Cerebellar nuclear complex (tissue), 1 donor: Measurements from ENCODE around the gene LCN9.
"Not testable (repeated sequence)": the region's sequence is repeated elsewhere in the genome, so short reads cannot be mapped to it uniquely, and the experiment has no call there.

ENCODE experiments used
- DNase-seq, 2 experiments: peaks; one replicate each; lab custom pipeline; 2025; lab: John Stamatoyannopoulos, UW

Gene LCN9

DNA sequence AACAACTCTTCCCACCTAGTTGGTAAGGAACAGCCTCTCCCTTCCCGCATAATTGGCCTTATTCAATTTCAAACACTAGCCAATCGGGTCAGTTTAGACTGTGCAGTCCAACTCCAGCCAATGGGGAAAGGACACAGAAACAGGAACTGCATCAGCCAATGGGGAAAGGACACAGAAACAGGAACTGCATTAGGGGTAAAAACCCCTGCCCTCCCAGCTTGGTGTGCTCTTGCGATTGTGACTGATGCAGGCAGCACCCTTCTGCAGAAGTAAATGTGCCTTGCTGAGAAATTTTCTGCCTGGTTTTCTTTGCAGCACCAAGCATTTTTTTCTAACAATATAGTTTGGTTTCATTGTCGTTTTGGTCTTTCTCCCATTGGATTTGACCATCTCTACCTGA lies 15.2 kb upstream of the LCN9 start:
- DNase-seq, result no peak

DNA sequence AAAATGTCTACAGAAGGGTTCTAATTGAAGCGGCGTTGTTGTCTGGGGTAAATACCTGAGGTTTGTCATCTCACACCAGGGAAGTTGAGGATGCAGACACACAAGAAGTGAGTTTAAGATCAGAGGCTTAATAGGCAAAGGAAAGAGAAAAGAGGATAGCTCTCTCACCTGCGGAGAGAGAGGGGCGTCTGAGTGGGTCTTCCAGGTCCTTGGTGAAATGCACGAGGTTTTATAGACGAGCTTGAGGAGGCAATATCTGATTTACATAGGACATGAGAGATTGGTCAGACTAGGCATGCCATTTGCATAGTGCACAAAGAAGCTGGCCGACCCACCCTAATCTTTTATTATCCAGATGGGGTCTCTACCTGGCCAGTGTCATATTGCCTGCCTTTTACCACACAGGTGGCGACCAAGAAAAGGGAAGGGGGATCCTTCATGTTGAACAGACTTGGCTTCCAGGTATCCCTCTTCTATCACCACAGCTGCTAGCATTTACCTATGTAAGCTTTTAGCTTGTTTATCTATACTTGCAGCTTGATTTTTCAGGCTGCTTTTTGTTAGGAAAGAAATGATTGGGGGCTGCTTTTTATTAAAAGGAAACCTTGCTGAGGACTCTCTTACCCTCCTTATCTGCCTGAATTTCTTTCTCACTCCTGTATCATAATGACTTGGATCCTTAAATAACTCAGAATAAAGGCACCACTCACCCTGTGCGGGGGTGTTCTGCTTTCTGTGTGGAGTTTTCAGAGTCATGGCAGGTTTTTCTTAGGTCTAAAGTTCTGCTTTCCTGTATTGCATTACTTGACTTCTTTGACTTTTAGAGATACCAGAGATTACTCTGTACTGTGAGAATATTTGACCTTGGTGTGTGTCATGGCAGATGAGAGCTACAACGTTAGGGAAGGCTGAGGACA lies 14.4 kb upstream of the LCN9 start:
- DNase-seq, result no peak

DNA sequence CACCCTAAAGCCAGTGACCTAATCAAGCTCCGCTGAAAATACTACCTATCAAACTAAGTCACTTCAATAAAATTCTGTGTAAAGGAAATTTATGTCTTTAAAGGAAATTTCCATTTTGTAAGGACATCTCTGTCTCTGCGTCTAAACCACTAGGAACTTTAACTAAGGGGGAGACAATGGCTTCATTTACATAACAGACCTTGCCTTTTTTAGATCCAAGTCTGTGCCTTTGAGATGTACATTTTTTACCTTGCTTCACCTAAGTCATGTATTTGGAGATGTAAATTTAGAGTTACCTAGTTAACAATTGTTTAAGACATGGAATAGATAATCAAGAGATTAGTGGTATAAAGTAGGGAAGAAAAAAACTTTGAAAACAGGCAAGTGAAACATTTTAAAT lies 13.6 kb upstream of the LCN9 start:
- DNase-seq, result no peak

DNA sequence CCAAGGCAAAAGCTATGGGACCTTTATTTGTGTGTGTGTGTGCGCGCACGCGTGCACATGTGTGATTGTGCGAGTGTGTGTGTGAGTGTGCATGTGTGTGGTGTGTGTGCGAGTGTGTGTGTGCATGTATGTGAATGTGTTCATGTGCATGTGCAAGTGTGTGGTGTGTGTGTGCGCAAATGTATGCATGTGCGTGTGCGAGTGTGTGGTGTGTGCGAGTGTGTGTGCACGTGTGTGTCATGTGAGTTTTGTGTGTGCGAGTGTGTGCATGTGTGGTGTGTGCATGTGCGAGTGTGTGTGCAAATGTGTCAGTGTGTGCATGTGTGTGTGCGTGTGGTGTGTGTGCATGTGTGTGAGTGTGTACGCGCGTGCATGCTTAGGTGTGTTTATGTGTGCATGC lies 12.7 kb upstream of the LCN9 start:
- no peak for DNase-seq

DNA sequence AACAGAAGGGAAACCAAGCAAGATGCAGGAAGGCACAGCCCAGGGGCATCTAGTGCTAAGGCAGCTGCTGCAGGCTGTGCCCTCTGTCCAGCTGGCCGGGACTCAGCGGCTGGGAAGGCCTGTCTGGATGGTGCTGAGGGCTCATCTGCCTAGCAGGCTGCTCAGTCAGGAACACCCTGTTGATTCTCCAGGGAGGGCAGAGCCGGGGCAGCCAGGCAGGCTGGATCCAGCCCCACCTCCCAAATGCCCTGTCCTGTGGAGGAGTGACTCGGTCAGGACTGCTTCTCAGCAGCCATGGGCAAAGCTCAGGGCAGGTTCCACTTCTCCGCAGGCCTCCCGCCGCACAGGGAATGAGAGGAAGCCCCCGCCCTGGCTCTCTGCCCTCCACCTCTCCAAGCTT lies 7.8 kb upstream of the LCN9 start:
- DNase-seq, result no peak

DNA sequence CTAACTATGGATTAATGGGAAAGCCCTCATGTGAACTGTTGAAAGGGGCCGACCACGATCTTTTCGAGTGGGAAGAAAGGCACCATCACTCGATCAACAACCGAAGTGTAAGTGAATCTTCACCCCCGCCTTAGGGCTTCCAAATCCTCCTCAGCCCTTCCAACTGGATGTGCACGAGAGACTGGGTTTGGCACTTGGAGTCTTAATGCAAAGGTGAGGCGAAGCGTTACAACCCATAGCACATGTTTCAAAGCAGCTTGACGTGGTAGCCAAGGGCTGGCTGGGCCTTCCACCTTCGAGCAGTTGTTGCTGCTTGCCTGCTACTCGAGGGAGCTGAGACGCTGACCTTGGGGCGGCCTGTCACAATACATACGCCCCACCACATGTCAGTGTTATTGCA lies 5.7 kb upstream of the LCN9 start:
- no peak for DNase-seq

DNA sequence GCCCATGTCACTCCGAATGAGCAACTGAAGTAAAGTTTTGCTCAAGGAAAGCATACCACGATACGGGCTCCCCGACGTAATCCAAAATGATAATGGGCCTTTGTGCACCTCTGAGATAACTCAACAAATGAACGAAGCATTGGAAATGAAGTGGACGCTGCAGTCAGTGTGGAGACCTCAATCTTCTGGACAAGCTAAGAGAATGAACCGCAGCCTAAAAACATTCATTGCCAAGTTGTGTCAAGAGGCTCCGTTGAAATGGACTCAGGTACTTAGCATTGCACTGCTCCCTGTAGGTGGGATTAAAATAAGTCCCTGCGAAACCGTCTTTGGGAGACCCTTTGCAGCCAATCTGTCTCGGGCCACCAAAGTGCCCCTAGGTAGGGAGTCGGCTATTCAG lies 3.9 kb upstream of the LCN9 start:
- no peak for DNase-seq

DNA sequence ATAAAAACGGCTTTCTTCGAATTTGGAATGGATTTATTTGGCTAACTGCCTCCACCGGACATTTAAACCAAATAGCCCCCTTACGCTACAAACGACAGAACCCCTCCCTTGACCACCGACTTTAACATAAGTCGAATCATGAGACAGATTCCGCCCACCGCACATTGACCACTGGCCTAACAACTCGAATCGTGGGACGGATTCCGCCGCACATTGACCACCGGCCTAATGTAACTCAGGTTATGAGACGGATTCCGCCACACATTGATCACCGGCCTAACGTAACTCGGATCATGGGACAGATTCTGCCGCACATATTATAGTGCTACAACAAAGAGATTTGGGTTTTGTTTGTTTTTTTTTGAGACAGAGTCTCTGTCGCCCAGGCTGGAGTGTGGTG lies 2.7 kb upstream of the LCN9 start:
- DNase-seq, result no peak

DNA sequence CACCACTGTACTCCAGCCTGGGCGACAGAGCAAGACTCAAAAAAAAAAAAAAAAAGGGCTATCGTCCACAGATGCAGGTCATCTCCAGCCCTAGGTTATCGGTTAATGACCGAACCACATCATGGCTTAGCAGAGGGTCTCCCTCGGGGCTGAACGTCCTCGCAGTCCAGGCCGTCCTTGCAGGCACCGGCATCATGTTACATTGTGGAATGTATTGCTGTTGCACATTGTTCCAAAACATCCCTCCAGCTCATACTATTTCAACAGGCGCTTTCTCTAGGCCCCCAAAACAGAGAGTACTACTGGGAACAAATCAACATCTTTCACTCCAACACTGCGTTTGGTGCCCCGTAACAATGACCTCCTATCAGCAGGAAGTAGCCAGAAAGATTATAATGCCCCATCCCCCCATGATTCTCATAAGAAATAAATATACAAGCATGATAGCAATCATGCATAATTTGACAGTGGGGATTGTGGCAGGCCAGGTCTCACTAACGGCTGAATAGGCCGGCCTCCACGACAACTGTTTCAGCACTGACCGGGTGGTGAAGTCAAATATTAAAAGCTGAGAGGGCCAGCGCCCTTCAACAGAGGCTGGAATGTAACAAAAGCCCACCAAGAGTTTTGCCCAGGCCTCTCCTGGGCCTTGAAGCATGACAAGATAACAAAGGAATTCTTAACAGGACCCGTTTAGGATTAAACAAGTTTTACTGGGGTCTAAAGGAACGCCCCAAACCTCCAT lies 1.1 kb upstream of the LCN9 start:
- DNase-seq, result no peak

DNA sequence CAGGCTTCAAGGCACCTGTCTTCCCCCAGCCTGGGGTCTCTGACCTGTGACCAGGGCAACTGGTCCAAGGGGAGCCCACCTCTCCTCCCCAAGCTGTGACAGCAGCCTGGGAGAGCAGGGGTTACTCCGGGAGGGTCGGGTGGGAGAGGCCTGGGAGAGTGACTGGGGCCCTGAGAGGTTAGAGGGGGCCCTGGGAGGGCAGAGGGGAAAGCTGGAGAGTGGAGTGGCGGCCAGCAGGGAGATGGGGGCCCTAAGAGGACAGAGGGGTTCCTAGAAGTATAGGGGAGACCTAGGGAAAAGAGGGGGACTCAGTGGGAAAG lies 302 bp downstream of the LCN9 start:
- no peak for DNase-seq

DNA sequence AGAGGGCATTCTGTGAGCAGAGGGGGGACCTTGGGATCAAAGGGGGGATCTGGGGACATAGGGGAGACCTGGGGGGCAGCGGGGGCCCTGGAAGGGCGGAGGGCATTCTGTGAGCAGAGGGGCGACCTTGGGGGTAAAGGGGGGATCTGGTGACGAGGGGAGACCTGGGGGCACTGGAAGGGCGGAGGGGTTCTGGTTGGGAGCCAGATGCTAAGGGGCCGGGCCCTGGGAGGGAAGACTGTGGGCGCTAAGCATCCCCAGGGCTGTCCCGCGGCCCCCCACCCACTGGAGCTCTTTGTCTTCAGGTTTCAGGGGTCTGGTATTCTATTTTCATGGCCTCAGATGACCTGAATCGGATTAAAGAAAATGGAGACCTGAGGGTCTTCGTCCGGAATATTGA lies 748 bp downstream of the LCN9 start:
- no peak for DNase-seq

DNA sequence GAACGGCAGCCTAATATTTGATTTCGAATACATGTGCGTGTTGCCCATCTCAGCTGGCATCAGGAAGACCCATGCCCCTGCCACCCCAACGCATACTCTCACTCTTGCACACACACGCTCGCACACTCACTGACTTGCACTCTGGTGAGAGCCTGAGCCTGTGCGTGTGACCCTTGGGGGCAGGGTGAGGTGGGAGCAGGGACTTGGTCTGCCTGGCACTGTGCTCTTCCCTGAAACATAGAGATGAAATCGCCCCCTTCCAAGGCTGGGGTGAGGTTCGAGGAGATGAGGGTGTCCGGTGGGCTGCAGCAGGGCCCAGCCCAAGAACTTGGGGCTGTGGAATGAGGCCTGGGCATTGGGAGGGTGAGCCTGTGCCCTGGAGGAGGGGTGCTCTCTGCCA lies 1.2 kb downstream of the LCN9 start:
- DNase-seq, result no peak

DNA sequence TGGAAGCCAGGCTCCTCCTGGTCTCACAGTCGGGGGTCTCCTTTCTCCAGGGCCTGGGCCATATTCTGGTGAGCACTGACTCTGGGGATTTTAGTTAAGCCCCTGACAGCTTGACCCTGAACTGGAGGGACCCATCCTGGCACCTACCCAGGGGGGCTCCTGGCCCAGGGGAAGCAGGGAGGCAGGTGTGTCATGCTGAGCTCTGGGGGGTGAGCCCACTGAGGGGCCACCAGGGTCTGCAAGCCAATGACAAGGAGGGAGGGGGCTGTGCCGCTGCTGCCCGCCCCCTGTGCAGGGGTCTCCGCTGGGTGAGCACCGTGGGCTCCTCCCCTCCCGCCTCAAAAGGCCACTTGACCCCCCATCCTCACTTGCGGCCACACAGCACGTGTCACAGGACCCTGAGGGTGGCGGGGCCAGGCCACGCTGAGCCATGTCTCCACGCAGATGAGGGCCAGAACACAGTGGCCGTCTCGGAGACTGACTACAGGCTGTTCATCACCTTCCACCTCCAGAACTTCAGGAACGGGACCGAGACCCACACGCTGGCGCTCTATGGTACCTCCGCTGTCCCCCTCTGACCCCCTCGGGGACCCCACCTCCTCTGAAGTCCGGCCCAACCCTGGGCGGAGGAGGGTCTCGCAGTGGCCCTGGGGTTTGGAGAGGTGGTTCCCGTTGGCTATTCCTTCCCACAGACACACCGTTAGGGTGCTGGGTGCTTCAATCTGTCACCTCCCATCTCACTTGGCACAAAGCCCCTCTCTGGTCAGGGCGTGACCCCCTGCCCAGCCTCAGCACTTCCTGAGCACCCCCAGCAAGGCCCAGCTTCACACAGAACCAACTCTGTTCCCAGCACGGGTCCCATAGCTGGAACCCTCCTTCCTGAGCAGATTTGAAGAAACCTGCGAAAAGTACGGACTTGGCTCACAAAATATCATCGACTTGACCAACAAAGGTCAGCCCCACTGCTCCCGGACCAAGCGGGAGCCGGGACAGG lies 2.0 kb downstream of the LCN9 start:
- DNase-seq, result no peak

DNA sequence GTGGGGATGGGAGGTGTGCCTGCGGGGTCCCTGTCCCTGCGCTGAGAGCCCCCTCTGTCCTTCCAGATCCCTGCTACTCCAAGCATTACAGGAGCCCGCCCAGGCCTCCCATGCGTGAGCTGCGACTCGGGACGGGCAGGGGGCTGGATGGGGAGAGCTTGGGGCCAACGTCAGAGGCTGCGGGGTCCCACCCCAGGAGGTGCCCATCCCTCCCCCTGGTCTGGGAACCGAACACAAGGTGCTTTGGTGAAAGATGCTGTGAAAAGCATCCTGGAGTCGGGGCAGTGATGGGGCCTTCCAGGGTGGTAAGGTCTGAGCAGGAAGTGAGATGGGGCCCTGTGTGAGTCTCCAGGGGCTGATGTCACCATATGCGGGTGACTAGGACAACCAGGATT lies 2.7 kb downstream of the LCN9 start:
- DNase-seq, result no peak

DNA sequence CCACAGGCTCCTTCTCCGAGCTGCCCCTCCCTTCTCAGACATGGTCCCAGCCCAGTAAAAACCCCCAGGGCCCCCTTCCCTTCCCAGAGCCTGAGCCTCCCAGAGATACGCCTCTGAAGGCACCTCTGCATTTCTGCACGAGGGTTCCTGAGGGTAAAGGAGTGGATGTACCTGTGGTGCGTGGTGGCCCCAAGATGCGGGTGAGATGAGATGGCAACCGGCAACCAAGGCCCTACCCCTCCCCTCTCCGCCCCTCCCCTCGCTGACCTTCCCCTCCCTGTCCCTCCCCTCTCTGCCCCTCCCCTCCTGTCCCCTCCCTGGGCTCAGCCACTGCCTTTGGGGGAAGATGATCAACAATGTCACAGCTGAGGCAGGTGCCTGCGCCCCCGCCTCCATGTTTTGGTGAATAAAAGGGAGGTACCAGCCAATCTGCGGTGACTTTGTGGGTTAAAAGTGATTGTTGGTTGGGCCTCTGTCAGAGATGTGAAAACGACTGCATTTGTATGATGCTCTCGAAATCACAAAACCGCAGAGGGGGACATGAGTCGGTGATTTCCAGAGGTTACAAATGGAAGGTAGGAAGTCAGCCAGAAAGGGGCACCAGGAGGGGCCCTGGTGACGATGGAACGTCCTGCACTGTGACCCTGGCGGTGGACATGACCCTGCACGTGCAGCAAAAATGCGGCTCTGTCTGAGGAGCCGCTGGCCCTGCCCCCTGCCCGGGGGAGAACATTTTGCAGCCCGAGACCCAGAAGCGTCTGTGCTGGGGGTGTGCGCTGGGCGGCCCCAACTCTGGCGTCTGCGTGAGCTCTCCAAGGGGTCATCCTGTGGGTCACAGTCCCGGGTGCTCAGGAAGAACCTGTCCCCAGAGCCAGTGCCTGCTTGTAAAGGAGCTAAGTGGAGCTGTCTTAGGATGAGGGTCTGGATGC lies 3.7 kb downstream of the LCN9 start:
- DNase-seq, result no peak

DNA sequence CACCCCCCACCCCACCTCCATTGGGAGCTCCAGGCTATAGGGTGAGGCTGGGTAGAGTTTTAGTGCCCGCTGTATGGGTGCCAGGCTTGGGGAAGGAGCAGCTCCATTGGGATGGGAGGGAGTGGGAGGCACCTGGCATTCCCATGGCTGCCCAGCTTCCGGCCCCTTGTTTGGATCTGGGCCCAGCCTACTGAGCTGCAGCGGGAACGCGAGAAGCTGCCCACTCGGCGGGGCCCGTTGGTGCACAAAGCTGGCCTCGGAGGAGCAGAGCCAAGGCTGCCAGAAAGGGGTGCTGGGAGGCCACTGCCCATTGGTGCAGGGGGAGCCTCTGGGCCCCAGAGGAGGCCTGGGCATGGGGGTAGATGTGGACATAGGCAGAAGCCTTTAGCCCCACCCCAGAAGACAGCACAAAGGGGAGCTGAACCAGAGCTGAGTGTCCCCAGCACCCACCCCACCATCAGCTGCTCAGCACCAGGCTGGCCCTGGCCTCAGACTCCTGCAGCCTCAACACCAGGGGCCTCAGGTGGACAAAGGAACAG lies 4.4 kb downstream of the LCN9 start:
- DNase-seq, result no peak

DNA sequence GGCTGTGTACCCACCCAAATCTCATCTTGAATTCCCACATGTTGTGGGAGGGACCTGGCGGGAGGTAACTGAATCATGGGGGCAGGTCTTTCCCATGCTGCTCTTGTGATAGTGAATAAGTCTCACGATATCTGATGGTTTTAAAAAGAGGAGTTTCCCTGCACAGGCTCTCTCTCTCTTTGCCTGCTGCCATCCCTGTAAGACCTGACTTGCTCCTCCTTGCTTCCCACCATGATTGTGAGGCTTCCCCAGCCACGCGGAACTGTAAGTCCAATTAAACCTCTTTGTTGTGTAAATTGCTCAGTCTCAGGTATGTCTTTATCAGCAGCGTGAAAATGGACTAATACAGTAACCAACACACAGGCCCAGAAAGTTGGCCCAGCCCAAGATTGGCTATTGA lies 5.9 kb downstream of the LCN9 start:
- DNase-seq, result not testable (repeated sequence)

DNA sequence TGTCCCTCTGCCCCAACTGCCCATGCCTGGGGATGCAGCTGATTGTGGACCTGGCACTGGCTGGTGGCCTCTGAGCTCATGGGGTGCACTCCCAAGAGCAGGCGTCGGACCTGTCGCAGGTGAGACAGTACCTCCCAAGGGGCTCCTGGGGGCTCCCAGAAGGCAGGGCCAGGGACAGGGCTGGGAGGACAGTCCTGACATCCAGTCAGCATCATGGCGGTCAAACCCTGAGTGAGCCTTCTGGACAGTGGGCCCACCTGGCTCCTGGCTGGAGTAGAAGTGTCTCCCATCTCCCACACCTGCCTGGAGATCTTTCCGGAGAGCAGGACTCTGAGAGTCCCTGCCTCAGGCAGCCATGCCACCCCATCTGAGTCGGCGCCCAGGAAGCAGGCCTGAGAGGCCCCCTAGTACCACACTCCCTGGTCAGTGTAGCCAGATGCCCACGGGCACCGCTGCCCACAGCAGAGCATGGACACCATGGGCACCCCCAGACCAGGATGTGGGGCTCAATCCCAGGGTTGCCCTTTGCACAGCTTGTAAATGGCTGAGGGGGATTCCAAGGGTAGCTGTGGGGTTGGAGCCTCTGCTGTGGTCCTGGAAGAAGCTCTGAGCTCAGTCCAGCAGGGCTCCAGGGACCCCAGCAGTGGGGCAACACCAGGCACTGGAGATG lies 6.6 kb downstream of the LCN9 start:
- DNase-seq, result no peak

DNA sequence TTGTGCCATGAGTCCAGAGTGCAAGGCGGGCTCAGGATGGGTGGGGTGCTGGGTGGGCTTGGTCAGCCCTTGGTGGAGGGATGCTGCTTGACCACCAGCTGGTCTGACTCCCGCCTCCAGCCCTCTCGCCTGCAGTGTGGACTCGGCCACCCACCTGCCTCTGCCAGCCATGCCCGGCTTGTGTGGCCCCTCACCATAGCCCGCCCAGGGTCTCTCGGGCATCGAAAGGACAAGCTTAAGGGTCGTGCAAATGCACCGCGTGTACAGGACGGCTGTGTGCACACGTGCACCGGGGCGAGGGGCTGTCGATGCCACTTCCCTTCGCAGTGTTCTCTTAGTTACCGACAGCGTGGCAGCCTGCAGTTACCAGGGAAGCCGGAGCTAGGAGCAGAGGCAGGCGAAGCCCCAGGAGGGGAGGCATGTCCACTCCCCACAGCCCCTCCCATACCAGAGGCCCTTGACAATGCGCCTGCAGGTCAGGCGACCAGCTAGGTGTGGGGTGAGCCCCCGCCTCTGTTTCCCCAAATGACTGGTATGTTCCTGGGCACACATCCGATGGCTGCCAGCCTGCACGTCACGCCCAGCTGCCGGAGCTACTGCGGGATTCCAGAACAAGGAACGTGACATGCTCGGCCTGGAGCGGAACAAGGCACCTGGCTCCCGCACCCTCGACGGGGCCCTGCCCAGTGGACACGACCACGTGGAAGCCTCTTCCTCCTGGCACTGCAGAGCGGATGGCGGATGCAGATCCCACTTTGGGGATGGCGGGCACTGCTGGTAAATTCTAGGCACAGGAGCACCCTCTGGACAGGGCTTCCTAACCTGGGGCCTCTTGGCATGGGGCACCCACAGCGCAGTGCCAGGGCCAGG lies 7.8 kb downstream of the LCN9 start:
- DNase-seq, result no peak
